Parathyroid adenoma (tissue), 2 donors: ENCODE data around the gene ZNF775.

ENCODE experiments used
- H2AFZ ChIP-seq: fragments of 300-600 bp; sonication (generic); one replicate; pipeline ENCODE4 v1.7.0; 2017; ENCODE audit warnings: antibody characterized with exemption, mild to moderate bottlenecking
- H3K27ac ChIP-seq: fragments of 300-600 bp; sonication (generic); one replicate; pipeline ENCODE4 v1.7.0; 2017
- H3K27me3 ChIP-seq: fragments of 300-600 bp; sonication (generic); one replicate; pipeline ENCODE4 v1.7.0; 2017; ENCODE audit warnings: low read length; ENCODE audit not compliant: control insufficient read depth, insufficient read depth
- H3K36me3 ChIP-seq: fragments of 300-600 bp; sonication (generic); one replicate; pipeline ENCODE4 v1.7.0; 2017; ENCODE audit warnings: low read length; ENCODE audit not compliant: control insufficient read depth, insufficient read depth
- H3K4me1 ChIP-seq: fragments of 300-600 bp; sonication (generic); one replicate; pipeline ENCODE4 v1.7.0; 2017; ENCODE audit warnings: control low read depth
- H3K4me2 ChIP-seq: fragments of 300-600 bp; sonication (generic); one replicate; pipeline ENCODE4 v1.7.0; 2017; ENCODE audit warnings: low read length
- H3K4me3 ChIP-seq: fragments of 300-600 bp; sonication (generic); one replicate; pipeline ENCODE4 v1.7.0; 2017; ENCODE audit warnings: low read depth, low read length
- H3K79me2 ChIP-seq: fragments of 300-600 bp; sonication (generic); one replicate; pipeline ENCODE4 v1.7.0; 2017; ENCODE audit warnings: control low read depth
- H3K9ac ChIP-seq: fragments of 300-600 bp; sonication (generic); one replicate; pipeline ENCODE4 v1.7.0; 2017; ENCODE audit warnings: mild to moderate bottlenecking
- H3K9me3 ChIP-seq: fragments of 300-600 bp; sonication (generic); one replicate; pipeline ENCODE4 v1.7.0; 2017; ENCODE audit warnings: low read length; ENCODE audit not compliant: control insufficient read depth
- CTCF ChIP-seq: fragments of 300-600 bp; sonication (generic); IDR thresholded peaks from one replicate; pipeline ENCODE4 v1.7.0; 2017; ENCODE audit warnings: antibody characterized with exemption, mild to moderate bottlenecking
- donor health status: primary hyperparathyroidism.

Gene ZNF775

GRCh38 chr7:150337179-150337578 is 42.0 kb upstream of the ZNF775 start:
- H3K4me3 ChIP-seq = no peak overlapping the region
- H3K9me3 ChIP-seq = no peaks in the 10 kb centered on the region
- TF ChIP-seq CTCF = no peak
- no peaks in the 10 kb centered on the region for H3K36me3 ChIP-seq
- H3K27ac ChIP-seq = no peak overlapping the region
- no peak overlapping the region for H3K4me2 ChIP-seq
- no peaks in the 10 kb centered on the region for H3K79me2 ChIP-seq
- H3K4me1 ChIP-seq = peaks cover 18% of the 10 kb centered on the region
- H3K9ac ChIP-seq = no peak overlapping the region
- no peak overlapping the region for H2AFZ ChIP-seq
- no peaks in the 10 kb centered on the region for H3K27me3 ChIP-seq

- H2AFZ ChIP-seq = no peak overlapping the region
- no peak for TF ChIP-seq CTCF
- H3K4me1 ChIP-seq = peaks cover 18% of the 10 kb centered on the region
- H3K79me2 ChIP-seq = no peaks in the 10 kb centered on the region
- no peak overlapping the region for H3K4me2 ChIP-seq
- H3K9ac ChIP-seq = no peak overlapping the region
- H3K27me3 ChIP-seq = no peaks in the 10 kb centered on the region
- no peaks in the 10 kb centered on the region for H3K9me3 ChIP-seq
- no peak overlapping the region for H3K27ac ChIP-seq
- H3K36me3 ChIP-seq = no peaks in the 10 kb centered on the region
- no peak overlapping the region for H3K4me3 ChIP-seq
Measured at GRCh38 chr7:150337659-150338081, 41.5 kb upstream of the ZNF775 start.

- no peaks in the 10 kb centered on the region for H3K79me2 ChIP-seq
- H3K27ac ChIP-seq = no peak overlapping the region
- H2AFZ ChIP-seq = no peak overlapping the region
- no peak for TF ChIP-seq CTCF
- H3K9ac ChIP-seq = no peak overlapping the region
- H3K27me3 ChIP-seq = no peaks in the 10 kb centered on the region
- H3K36me3 ChIP-seq = no peaks in the 10 kb centered on the region
- H3K9me3 ChIP-seq = no peaks in the 10 kb centered on the region
- no peak overlapping the region for H3K4me3 ChIP-seq
- H3K4me2 ChIP-seq = peak overlapping the region; percentile 80
- H3K4me1 ChIP-seq = peaks cover 18% of the 10 kb centered on the region
Measured at GRCh38 chr7:150338166-150338829, 40.8 kb upstream of the ZNF775 start.

GRCh38 chr7:150339409-150339809 is 39.7 kb upstream of the ZNF775 start:
- no peaks in the 10 kb centered on the region for H3K9me3 ChIP-seq
- peak overlapping the region; percentile 80 for H3K4me2 ChIP-seq
- no peaks in the 10 kb centered on the region for H3K36me3 ChIP-seq
- H3K79me2 ChIP-seq = no peaks in the 10 kb centered on the region
- no peak overlapping the region for H3K9ac ChIP-seq
- peaks cover 18% of the 10 kb centered on the region for H3K4me1 ChIP-seq
- no peaks in the 10 kb centered on the region for H3K27me3 ChIP-seq
- H3K4me3 ChIP-seq = peak overlapping the region; percentile 77
- TF ChIP-seq CTCF = no peak
- no peak overlapping the region for H2AFZ ChIP-seq
- H3K27ac ChIP-seq = peak overlapping the region; percentile 78
